HG02840 (cell line): Measurements from ENCODE around the gene DEAF1.
"Not testable (repeated sequence)": the region's sequence is repeated elsewhere in the genome, so short reads cannot be mapped to it uniquely, and the experiment has no call there.

Experiments
- ATAC-seq: cut with Tn5 transposase; IDR thresholded peaks from one replicate; pipeline ENCODE4 v1.9.1; 2021; ENCODE audit warnings: mild to moderate bottlenecking, moderate library complexity, moderate number of reproducible peaks; ENCODE audit not compliant: unreplicated experiment, low FRiP score

Gene DEAF1

GRCh38 chr11:694563-695287 is at the start of gene DEAF1:
Gene DEAF1 (minus strand): TSS chr11:695222. CDS start chr11:695047, 175 bp downstream.
- peak; percentile 73 for ATAC-seq

GRCh38 chr11:742571-743201 is 47.7 kb upstream of the DEAF1 start:
- ATAC-seq = no peak

- no peak for ATAC-seq
Measured at GRCh38 chr11:742156-742546, 47.1 kb upstream of the DEAF1 start.

- not testable (repeated sequence) for ATAC-seq
Measured at GRCh38 chr11:737899-738298, 42.9 kb upstream of the DEAF1 start.

GRCh38 chr11:737366-737765 is 42.3 kb upstream of the DEAF1 start:
- no peak for ATAC-seq

GRCh38 chr11:734541-734940 is 39.5 kb upstream of the DEAF1 start:
- ATAC-seq = not testable (repeated sequence)

GRCh38 chr11:733072-733471 is 38.0 kb upstream of the DEAF1 start:
- ATAC-seq = no peak

- ATAC-seq = no peak
Measured at GRCh38 chr11:729492-730074, 34.6 kb upstream of the DEAF1 start.

- ATAC-seq = no peak
Measured at GRCh38 chr11:728901-729491, 34.0 kb upstream of the DEAF1 start.

GRCh38 chr11:727859-728748 is 33.1 kb upstream of the DEAF1 start:
- ATAC-seq = no peak

- ATAC-seq = no peak
Measured at GRCh38 chr11:727281-727701, 32.3 kb upstream of the DEAF1 start.

- ATAC-seq = no peak
Measured at GRCh38 chr11:726278-727220, 31.5 kb upstream of the DEAF1 start.

GRCh38 chr11:725624-726202 is 30.7 kb upstream of the DEAF1 start:
- ATAC-seq = no peak

GRCh38 chr11:724778-725386 is 29.9 kb upstream of the DEAF1 start:
- ATAC-seq = no peak

GRCh38 chr11:724049-724777 is 29.2 kb upstream of the DEAF1 start:
- ATAC-seq = no peak

GRCh38 chr11:723120-723883 is 28.3 kb upstream of the DEAF1 start:
- ATAC-seq = no peak

GRCh38 chr11:722346-722811 is 27.4 kb upstream of the DEAF1 start:
- ATAC-seq = no peak
